PFSK-1 (cell line): ENCODE data around the gene FRMD4A.

Source experiments
- POLR2AphosphoS5 ChIP-seq: IDR thresholded peaks from 2 replicates; pipeline ENCODE4 v1.6.1; 2012; ENCODE audit warnings: low read depth, mild to moderate bottlenecking, control low read depth, low read length, moderate library complexity
- TAF1 ChIP-seq: IDR thresholded peaks from 2 replicates; pipeline ENCODE4 v1.6.1; 2012; ENCODE audit warnings: low read length, control low read depth, borderline replicate concordance; ENCODE audit not compliant: insufficient read depth
- TF ChIP-seq, protein P1 (sequence below), 2 experiments: IDR thresholded peaks; 2 replicates each; pipeline versions ENCODE4 v1.6.1 to v1.8.0; 2011 to 2012; ENCODE audit warnings: low read depth in 2 of 2, low read length in 2 of 2, control low read depth in 1 of 2, inconsistent platforms in 1 of 2, mild to moderate bottlenecking in 1 of 2, moderate library complexity in 1 of 2; ENCODE audit not compliant: insufficient read depth in 1 of 2

DNA sequence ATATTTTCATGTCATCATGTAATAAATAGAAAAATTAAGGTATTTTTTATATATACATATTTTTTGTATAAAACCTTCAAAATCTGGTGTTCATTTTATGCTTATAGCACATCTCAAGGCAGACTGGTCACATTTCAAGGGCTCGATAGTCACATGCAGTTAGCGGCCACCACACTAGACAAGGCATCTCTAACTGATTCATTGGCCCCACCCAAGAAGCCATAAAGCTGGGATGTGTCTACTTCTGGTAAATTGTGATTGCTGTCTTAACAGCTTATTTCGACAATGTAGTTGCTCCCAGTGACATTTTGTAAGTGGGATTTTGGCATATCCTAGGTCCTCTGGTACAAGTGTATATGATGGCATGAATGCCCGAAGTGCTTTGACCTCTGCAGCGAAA is 168.7 kb downstream of the FRMD4A start:
- TF ChIP-seq TAF1: no peak
- TF ChIP-seq, protein P1, sequence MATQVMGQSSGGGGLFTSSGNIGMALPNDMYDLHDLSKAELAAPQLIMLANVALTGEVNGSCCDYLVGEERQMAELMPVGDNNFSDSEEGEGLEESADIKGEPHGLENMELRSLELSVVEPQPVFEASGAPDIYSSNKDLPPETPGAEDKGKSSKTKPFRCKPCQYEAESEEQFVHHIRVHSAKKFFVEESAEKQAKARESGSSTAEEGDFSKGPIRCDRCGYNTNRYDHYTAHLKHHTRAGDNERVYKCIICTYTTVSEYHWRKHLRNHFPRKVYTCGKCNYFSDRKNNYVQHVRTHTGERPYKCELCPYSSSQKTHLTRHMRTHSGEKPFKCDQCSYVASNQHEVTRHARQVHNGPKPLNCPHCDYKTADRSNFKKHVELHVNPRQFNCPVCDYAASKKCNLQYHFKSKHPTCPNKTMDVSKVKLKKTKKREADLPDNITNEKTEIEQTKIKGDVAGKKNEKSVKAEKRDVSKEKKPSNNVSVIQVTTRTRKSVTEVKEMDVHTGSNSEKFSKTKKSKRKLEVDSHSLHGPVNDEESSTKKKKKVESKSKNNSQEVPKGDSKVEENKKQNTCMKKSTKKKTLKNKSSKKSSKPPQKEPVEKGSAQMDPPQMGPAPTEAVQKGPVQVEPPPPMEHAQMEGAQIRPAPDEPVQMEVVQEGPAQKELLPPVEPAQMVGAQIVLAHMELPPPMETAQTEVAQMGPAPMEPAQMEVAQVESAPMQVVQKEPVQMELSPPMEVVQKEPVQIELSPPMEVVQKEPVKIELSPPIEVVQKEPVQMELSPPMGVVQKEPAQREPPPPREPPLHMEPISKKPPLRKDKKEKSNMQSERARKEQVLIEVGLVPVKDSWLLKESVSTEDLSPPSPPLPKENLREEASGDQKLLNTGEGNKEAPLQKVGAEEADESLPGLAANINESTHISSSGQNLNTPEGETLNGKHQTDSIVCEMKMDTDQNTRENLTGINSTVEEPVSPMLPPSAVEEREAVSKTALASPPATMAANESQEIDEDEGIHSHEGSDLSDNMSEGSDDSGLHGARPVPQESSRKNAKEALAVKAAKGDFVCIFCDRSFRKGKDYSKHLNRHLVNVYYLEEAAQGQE (IDR thresholded peaks at IDR 0.05; ENCODE audit: insufficient read depth in 1 of 2, low read depth in 2 of 2, low read length in 2 of 2): no peak
- TF ChIP-seq POLR2AphosphoS5: no peak
